Endothelial cell of umbilical vein (primary cell): ENCODE data around the gene KCTD11. TPM values are rescaled to one million over a fixed set of nuclear protein-coding genes. Genes with fewer than 3 reads are reported as not detected.
A peak's percentile ranks its signal among the peaks of the same experiment; 100 is the strongest.

Experiments used
- BruUV-seq: library from RNA; stranded (reverse); fragments of 400-500 nt; replicated peaks from 2 replicates; lab custom pipeline; 2021; lab: Mats Ljungman, UMichigan
- CTCF ChIA-PET: fragments of 300-600, 350-600 bp; sonication (Branson Sonifier 250); formaldehyde crosslinking; loops from one replicate; lab custom pipeline; 2021; ENCODE audit warnings: antibody characterized with exemption, inconsistent platforms; lab: Charles Lee
- POLR2A ChIA-PET: fragments of 300-600, 350-600 bp; sonication (Branson Sonifier 250); formaldehyde crosslinking; loops from one replicate; lab custom pipeline; 2021; ENCODE audit warnings: antibody characterized with exemption, inconsistent platforms; lab: Charles Lee
- DNase-seq: peaks from one replicate; pipeline ENCODE4 v3.0.0-alpha.2; 2011; ENCODE audit warnings: low read depth, low spot score
- FAIRE-seq: peaks from 2 replicates; lab custom pipeline; 2011; peaks lifted over from hg19 to GRCh38; lab: Jason Lieb, UNC
- H2AFZ ChIP-seq: 2 replicates; pipeline ENCODE4 v1.6.0; 2012; ENCODE audit warnings: low read depth, low read length, control low read depth, inconsistent platforms
- H3K27ac ChIP-seq: 2 replicates; pipeline ENCODE4 v1.5.1; 2011; ENCODE audit warnings: low read depth, mild to moderate bottlenecking, control low read depth, low read length, moderate library complexity; ENCODE audit not compliant: insufficient read depth
- H3K27me3 ChIP-seq, 2 experiments: 2 replicates each; pipeline versions ENCODE4 v1.6.0 to v1.6.1; 2011; ENCODE audit warnings: low read length in 2 of 2, mixed read lengths in 1 of 2; ENCODE audit not compliant: control insufficient read depth in 2 of 2, insufficient read depth in 2 of 2
- H3K36me3 ChIP-seq, 2 experiments: 2 replicates in 1 of 2; 3 replicates in 1 of 2; pipeline ENCODE4 v1.5.1; 2011; ENCODE audit warnings: low read length in 2 of 2, mild to moderate bottlenecking in 1 of 2, moderate library complexity in 1 of 2; ENCODE audit not compliant: control insufficient read depth in 2 of 2, insufficient read depth in 2 of 2; ENCODE audit errors: extremely low read depth in 1 of 2
- H3K4me1 ChIP-seq: 3 replicates; pipeline ENCODE4 v1.5.1; 2011; ENCODE audit warnings: mild to moderate bottlenecking, low read length; ENCODE audit not compliant: control insufficient read depth, insufficient read depth; ENCODE audit errors: extremely low read depth
- H3K4me2 ChIP-seq: 2 replicates; pipeline ENCODE4 v1.6.1; 2011; ENCODE audit warnings: low read length, control low read depth, mixed read lengths; ENCODE audit not compliant: insufficient read depth
- H3K4me3 ChIP-seq, 3 experiments: fragments of 200-600 bp in 1 of 3; sonication (generic), shearing (Covaris generic) in 1 of 3; replicated peaks in 1 of 3; 2 replicates each; pipeline ENCODE4 v1.5.1; 2011 to 2016; ENCODE audit warnings: control low read depth in 3 of 3, low read length in 3 of 3, mild to moderate bottlenecking in 2 of 3, inconsistent platforms in 1 of 3, low read depth in 1 of 3, moderate library complexity in 1 of 3; ENCODE audit not compliant: insufficient read depth in 1 of 3
- H3K79me2 ChIP-seq: 2 replicates; pipeline ENCODE4 v1.6.0; 2012; ENCODE audit warnings: low read length, inconsistent platforms; ENCODE audit not compliant: control insufficient read depth, insufficient read depth
- H3K9ac ChIP-seq: replicated peaks from 2 replicates; pipeline ENCODE3; 2011; ENCODE audit warnings: low read length, control low read depth; ENCODE audit not compliant: insufficient read depth; ENCODE audit errors: extremely low read depth
- H3K9me1 ChIP-seq: replicated peaks from 3 replicates; pipeline ENCODE4 v1.6.0; 2011; ENCODE audit warnings: mild to moderate bottlenecking, low read length; ENCODE audit not compliant: control insufficient read depth, insufficient read depth; ENCODE audit errors: extremely low read depth
- H3K9me3 ChIP-seq: replicated peaks from 2 replicates; pipeline ENCODE4 v1.5.1; 2012; ENCODE audit warnings: low read length, inconsistent platforms; ENCODE audit not compliant: control insufficient read depth, insufficient read depth
- H4K20me1 ChIP-seq: replicated peaks from 2 replicates; pipeline ENCODE3; 2011; ENCODE audit warnings: mild to moderate bottlenecking, low read length; ENCODE audit not compliant: control insufficient read depth, insufficient read depth; ENCODE audit errors: extremely low read depth
- EZH2 ChIP-seq: IDR thresholded peaks from 2 replicates; pipeline ENCODE4 v1.6.1; 2012; ENCODE audit warnings: borderline replicate concordance, low read depth, mild to moderate bottlenecking, moderate library complexity, low read length, inconsistent platforms; ENCODE audit not compliant: severe bottlenecking
- FOS ChIP-seq: IDR thresholded peaks from 2 replicates; pipeline ENCODE4 v1.6.1; 2011; ENCODE audit warnings: mild to moderate bottlenecking, low read length, moderate library complexity, borderline replicate concordance; ENCODE audit not compliant: insufficient read depth
- GATA2 ChIP-seq: IDR thresholded peaks from 2 replicates; pipeline ENCODE4 v1.7.0; 2011; ENCODE audit warnings: low read depth, mild to moderate bottlenecking, moderate library complexity, mixed read lengths, low read length; ENCODE audit not compliant: insufficient read length, insufficient read depth
- JUN ChIP-seq: IDR thresholded peaks from 2 replicates; pipeline ENCODE4 v1.6.1; 2011; ENCODE audit warnings: borderline replicate concordance, low read depth; ENCODE audit not compliant: insufficient read length, insufficient read depth
- MYC ChIP-seq: IDR thresholded peaks from one replicate; pipeline ENCODE4 v1.6.1; 2011; ENCODE audit warnings: mild to moderate bottlenecking, low read depth, low read length
- POLR2A ChIP-seq: IDR thresholded peaks from 2 replicates; pipeline ENCODE4 v1.6.1; 2012; ENCODE audit warnings: low read depth, mild to moderate bottlenecking, control low read depth, low read length
- POLR2AphosphoS5 ChIP-seq: IDR thresholded peaks from 2 replicates; pipeline ENCODE4 v1.6.1; 2012; ENCODE audit warnings: low read depth, mild to moderate bottlenecking, control low read depth, low read length, moderate library complexity; ENCODE audit not compliant: insufficient read depth
- dilution Hi-C: fragments of 300-500 bp; cut with MboI; formaldehyde crosslinking; loops from one replicate; pipeline ENCODE4 v1.15.0; 2019; ENCODE audit warnings: low sequenced_read_pairs; ENCODE audit not compliant: extremely low pct_ligation_motif_present
- intact Hi-C: fragments of 100-400 bp; cut with micrococcal nuclease; formaldehyde crosslinking; loops from one replicate; pipeline ENCODE4 v1.10.0; 2022
- polyA plus RNA-seq, 4 experiments: library from polyadenylated mRNA; depleted of rRNA in 3 of 4; stranded (reverse) in 3 of 4; unstranded in 1 of 4; fragments of >200 nt; gene quantifications; 2 replicates each; pipeline versions ENCODE4 v1.2.1 to v1.2.3, GENCODE V29; 2011 to 2012; ENCODE audit warnings: missing spikeins in 1 of 4
- total RNA-seq: library from RNA; stranded (reverse); gene quantifications from 2 replicates; pipeline ENCODE4 v1.2.3, GENCODE V29; 2021
- TF ChIP-seq, protein P1 (sequence below), 2 donors: IDR thresholded peaks; 1 replicate in 1 of 2; 2 replicates in 1 of 2; pipeline ENCODE4 v1.5.1; 2011; ENCODE audit warnings: low read length in 2 of 2, mild to moderate bottlenecking in 2 of 2, moderate library complexity in 2 of 2, control low read depth in 1 of 2, inconsistent platforms in 1 of 2, low read depth in 1 of 2; ENCODE audit not compliant: insufficient read depth in 1 of 2; ENCODE audit errors: extremely low read depth in 1 of 2
- TF ChIP-seq, protein P2 (sequence below): IDR thresholded peaks from 2 replicates; pipeline ENCODE4 v1.6.1; 2011; ENCODE audit not compliant: insufficient read depth, insufficient read length

KCTD11 gene
- total and polyA plus RNA-seq, 2 donors (not counting 3 experiments of a cell fraction or from before 2014, with no cell fraction given): 3.8 to 6.5 TPM

DNA sequence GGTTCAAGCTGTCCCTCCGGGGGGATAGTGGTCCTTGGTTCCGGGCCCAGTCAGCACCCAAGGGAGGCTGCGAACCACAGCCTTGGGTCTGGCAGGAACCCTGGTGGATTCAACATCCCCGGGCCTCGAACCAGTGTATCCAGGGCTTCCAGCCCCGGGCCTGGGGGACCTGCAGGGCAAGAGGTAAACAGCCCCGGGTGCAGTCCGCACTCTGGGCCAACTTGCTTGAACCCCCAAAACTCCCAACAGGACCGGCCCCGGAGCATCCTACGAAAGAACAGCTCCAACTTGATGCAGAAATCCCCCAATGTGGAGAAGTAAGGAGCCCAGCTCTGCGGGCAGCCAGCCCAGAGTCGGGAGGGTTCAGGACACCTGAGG lies 21.3 kb upstream of the KCTD11 start:
- dilution Hi-C loops: no loop called here
- Histone ChIP-seq H2AFZ (peak overlapping the region; percentile 97), H3K4me1 (peaks cover 10% of the 10 kb centered on the region), H3K4me3 (peak overlapping the region; percentile 80 to 86 (median 81)), H3K27ac (peak overlapping the region; percentile 12), H3K9ac (peak overlapping the region; percentile 46), H3K79me2 (peaks cover 10% of the 10 kb centered on the region), H4K20me1 (no peaks in the 10 kb centered on the region), H3K9me3 (no peaks in the 10 kb centered on the region), H3K36me3 (peaks cover 0 to 3% of the 10 kb centered on the region in 2 experiments), H3K27me3 (peaks cover 0 to 2% of the 10 kb centered on the region in 2 experiments), H3K4me2 (peak overlapping the region; percentile 95), H3K9me1 (no peaks in the 10 kb centered on the region)
- no TSS peak for BruUV-seq
- ChIA-PET CTCF (interaction anchor here (0.9 to 1.9 kb wide), 4 partner anchors 9 to 34 kb away, joined by 3 to 13 read pairs (median 6); no protein-coding TSS in a partner anchor), POLR2A (interaction anchor here (1.7 kb wide), 1 partner anchor 15 kb away, joined by 5 read pairs; no protein-coding TSS in a partner anchor)
- intact Hi-C loops: no loop called here
- FAIRE-seq (no peak), DNase-seq (no peak)
- TF ChIP-seq JUN (no peak), POLR2A (no peak), GATA2 (no peak), FOS (no peak), MYC (no peak), EZH2 (no peak), POLR2AphosphoS5 (no peak)
- TF ChIP-seq, protein P1, sequence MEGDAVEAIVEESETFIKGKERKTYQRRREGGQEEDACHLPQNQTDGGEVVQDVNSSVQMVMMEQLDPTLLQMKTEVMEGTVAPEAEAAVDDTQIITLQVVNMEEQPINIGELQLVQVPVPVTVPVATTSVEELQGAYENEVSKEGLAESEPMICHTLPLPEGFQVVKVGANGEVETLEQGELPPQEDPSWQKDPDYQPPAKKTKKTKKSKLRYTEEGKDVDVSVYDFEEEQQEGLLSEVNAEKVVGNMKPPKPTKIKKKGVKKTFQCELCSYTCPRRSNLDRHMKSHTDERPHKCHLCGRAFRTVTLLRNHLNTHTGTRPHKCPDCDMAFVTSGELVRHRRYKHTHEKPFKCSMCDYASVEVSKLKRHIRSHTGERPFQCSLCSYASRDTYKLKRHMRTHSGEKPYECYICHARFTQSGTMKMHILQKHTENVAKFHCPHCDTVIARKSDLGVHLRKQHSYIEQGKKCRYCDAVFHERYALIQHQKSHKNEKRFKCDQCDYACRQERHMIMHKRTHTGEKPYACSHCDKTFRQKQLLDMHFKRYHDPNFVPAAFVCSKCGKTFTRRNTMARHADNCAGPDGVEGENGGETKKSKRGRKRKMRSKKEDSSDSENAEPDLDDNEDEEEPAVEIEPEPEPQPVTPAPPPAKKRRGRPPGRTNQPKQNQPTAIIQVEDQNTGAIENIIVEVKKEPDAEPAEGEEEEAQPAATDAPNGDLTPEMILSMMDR (IDR thresholded peaks at IDR 0.05; ENCODE audit: extremely low read depth in 1 of 2, insufficient read depth in 1 of 2, low read depth in 1 of 2, low read length in 2 of 2): no peak
- TF ChIP-seq, protein P2, sequence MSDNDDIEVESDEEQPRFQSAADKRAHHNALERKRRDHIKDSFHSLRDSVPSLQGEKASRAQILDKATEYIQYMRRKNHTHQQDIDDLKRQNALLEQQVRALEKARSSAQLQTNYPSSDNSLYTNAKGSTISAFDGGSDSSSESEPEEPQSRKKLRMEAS: no peak
